ENCODE measurements around the gene USP34.

Gene USP34

GRCh38 chr2:61371027-61371426 is 99.9 kb downstream of the USP34 start:
- DNase-seq (ENCODE audit: low spot score) = no peak

DNA sequence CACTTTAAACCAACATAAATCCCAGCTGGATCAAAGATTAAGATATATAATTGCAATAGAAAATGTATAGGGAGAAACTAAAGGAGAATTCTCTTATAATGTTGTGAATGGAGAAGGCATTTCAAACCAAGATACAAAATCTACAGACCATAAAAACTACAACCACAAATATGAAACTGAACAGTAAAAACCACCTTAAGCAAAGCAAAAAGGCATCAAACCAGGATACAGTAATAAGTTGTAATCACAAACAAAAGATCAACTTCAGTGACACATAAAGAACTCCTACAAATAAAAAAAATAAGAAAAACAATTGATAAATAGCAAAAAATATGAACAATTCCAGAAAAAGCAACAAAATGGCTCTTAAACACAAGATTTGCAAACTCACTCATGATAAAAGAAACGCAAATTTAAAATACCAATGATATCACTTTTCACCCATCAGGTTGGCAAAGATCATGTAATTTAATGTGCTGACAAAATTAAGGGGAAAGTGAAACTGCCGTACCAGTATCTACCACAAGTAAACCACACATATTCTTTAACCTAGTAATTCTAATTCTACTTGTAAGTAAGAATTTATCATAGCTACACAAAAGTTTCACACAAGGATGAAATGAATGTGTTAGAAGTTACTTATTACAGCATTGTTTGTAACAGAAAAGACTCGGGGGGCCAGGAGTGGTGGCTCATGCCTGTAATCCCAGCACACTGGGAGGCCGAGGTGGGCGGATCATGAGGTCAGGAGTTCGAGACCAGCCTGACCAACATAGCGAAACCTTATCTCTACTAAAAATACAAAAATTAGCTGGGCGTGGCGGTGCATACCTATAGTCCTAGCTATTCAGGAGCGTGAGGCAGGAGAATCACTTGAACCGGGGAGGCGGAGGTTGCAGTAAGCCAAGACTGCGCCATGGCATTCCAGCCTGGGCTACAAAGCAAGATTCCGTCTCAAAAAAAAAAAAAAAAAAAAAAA is 101.9 kb downstream of the USP34 start:
- DNase-seq (ENCODE audit: low spot score) = no peak

DNA sequence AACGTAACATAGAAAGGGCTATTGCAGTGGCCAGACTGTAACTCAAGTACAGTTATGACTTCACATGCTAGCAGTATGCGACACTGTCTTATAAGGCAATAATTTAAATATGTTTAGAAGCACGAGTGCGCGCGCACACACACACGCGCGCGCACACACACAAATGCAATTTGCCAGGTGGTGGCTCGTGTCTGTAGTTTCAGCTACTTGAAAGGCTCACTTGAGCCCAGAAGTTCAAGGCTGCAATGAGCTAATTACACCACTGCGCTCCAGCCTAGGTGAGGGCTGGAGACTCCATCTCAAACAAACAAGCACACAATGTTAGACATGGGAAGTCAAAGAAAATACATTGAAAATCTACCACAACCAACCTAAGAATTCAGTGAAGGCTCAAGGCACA is 103.7 kb downstream of the USP34 start:
- no peak for DNase-seq (ENCODE audit: low spot score)

DNA sequence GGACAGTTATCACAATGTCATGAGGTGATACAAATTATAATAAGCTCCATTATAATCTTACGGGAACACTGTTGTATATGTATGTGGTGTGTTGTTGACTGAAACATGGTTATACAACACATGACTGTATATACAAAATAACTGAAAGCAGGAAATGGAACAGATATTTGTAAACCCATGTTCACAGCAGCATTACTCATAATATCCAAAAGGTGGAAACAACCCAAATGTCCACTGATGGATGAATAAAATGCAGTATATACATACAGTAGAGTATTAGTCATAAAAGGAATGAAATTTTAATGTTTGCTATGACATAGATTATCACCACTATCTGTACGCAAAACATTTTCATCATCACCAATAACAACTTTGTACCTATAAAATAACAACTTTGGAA is 107.3 kb downstream of the USP34 start:
- DNase-seq (ENCODE audit: low spot score) = no peak

GRCh38 chr2:61362873-61363272 is 108.0 kb downstream of the USP34 start:
- no peak for DNase-seq (ENCODE audit: low spot score)

DNA sequence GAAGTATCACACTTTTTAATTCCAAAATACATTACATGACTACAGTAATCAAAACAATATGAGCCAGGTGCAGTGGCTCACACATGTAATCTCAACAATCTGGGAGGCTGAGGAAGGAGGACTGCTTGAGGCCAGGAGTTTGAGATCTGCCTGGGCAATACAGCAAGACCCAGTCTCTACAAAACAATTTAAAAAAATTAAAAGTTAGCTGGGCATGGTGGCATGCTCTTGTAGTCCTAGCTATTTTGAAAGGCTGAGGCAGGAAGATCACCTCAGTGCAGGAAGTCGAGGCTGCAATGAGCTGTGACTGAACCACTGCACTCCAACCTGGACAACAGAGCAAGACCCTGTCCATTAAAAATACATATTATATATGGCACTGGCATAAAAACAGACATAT is 109.8 kb downstream of the USP34 start:
- DNase-seq (ENCODE audit: low spot score) = no peak

- no peak for DNase-seq (ENCODE audit: low spot score)
Observed at GRCh38 chr2:61359058-61359457, 111.8 kb downstream of the USP34 start.

DNA sequence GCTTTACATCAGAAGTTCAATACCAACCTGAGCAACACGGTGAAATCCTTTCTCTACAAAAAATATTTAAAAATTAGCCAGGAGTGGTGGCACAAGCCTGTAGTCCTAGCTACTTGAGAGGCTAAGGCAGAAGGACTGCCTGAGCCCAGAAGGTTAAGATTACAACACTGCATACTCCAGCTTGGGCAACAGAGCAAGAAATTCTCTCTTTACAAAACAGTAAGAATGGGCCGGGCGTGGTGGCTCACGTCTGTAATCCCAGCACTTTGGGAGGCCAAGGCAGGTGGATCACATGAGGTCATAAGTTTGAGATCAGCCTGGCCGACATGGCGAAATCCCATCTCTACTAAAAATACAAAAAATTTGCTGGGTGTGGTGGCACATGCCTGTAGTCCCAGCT is 113.2 kb downstream of the USP34 start:
- no peak for DNase-seq (ENCODE audit: low spot score)

DNA sequence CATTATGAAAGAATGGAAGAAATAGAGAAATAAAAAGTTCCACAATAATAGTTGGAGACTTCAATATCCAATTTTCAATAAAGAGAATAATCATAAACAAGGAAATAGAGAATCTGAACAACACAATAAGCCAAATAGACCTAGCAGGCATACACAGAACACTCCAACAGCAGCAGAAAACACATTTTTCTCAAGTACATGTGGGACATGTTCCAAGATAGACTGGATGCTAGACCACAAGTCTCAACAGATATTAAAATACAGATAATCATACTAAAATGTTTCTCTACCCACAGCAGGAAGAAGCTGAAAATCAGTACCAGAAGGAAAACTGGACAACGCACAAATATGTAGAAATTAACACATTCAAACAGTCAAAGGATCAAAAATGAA is 113.9 kb downstream of the USP34 start:
- DNase-seq (ENCODE audit: low spot score) = peak; percentile 31

- DNase-seq (ENCODE audit: low spot score) = peak; percentile 14
Observed at GRCh38 chr2:61356261-61356957, 114.5 kb downstream of the USP34 start.

GRCh38 chr2:61354543-61355197 is 116.2 kb downstream of the USP34 start:
- DNase-seq (ENCODE audit: low spot score) = no peak

GRCh38 chr2:61353909-61354308 is 117.0 kb downstream of the USP34 start:
- no peak for DNase-seq (ENCODE audit: low spot score)

DNA sequence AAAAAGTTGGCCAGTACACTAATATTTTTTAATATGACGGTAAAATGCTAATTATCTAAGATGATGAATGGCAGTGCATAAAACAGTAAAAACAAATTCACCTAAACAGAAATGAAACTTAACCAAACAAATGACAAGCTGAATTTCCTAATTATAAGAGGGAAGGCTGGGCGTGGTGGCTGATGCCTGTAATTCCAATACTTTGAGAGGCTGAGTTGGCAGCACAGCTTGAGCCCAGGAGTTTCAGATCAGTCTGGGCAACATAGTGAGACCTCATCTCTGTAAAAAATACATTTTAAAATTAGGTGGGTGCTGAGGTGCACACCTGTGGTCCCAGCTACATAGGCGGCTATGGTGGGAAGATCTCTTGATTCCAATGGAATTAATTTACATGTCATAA is 120.1 kb downstream of the USP34 start:
- no peak for DNase-seq (ENCODE audit: low spot score)

DNA sequence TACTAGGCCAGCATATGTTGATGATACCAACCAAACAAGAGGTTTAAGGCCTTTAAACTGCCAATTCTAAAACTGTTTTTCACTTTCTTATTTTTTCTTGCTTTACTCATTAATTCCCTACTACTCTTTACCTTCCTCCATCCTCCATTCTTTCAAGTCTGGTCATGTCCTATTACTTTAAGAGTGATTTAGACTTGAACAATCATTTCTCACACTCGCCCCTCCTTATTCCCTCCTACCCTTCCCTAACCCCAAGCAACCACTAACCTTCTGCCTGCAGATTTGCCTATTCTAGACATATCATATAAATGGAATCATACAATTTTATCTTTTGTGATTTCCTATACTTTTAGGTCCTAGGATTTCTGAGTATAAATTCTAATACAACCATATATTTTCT is 127.7 kb downstream of the USP34 start:
- DNase-seq (ENCODE audit: low spot score) = no peak

DNA sequence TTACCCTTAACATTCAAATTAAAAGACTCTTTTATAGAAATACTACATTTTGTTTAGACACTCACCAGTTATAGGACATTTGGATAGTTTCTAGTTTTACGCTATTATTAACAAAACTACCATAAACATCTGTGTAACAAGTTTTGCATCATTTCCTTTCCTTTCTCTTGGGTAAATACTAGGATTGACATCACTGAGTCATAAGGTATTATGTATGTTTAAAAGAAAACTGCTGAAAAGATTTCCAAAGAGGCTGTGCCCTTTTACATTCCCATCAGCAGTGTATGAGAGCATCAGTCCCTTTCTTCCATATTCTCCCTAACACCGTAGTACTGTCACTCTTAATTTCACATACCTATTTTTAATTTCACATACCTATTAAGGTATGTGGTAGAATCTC is 130.6 kb downstream of the USP34 start:
- DNase-seq (ENCODE audit: low spot score) = no peak

GRCh38 chr2:61338447-61338846 is 132.4 kb downstream of the USP34 start:
- no peak for DNase-seq (ENCODE audit: low spot score)

DNA sequence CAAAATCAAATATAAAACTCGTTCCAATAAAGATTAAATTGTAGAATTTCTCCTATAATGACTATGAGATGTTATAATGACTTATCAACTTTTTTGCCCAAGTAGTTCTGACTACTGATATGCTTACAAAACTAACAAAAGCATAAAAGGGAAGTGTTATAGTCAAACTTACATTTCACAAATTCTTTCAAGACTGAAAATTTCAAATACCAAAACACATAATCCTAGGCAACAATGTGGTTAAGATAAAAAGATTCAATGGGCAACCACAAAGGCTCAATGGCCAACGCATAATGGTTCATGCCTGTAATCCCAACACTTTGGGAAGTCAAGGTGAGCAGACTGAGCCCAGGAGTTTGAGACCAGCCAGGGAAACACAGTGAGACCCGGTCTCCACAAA is 135.7 kb downstream of the USP34 start:
- no peak for DNase-seq (ENCODE audit: low spot score)

DNA sequence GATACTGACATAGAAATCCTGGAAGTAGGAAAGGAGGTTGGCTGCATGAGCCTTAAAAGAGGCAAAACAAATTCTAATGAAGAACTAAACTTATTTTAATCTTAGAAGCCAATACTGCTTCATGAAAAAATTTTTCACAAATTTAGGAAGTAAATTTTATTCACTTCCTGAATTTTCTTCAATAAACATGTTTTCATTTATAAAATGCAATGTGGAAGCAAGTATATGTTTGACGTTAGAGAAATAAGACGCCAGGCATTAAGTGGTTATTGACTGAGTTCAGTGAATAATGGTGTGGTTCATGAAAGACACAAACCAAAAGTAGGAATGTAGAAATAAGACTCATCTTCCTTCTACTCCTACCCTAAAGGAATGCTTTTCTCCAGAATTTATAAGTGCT is 136.4 kb downstream of the USP34 start:
- no peak for DNase-seq (ENCODE audit: low spot score)

- DNase-seq (ENCODE audit: low spot score) = no peak
Observed at GRCh38 chr2:61328707-61329251, 142.1 kb downstream of the USP34 start.

GRCh38 chr2:61327173-61327572 is 143.7 kb downstream of the USP34 start:
- no peak for DNase-seq (ENCODE audit: low spot score)

DNA sequence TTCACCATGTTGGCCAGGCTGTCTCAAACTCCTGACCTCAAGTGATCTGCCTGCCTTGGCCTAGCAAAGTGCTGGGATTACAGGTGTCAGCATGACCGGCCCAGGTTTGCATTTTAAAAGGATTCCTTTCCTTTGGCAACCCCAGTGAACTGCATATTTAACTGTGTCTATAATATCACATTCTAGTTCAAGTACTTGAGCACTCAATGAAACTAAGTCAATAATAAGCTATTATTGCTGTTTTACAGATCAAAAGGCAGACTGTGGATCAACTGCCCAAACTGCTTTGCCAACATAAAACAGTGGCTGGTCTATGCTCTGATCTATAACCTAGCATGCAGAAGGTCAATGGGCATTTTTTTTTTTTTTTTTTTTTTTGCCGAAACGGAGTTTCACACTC is 144.5 kb downstream of the USP34 start:
- DNase-seq (ENCODE audit: low spot score) = no peak

GRCh38 chr2:61320181-61320580 is 150.7 kb downstream of the USP34 start:
- DNase-seq (ENCODE audit: low spot score) = no peak

GRCh38 chr2:61318553-61318952 is 152.3 kb downstream of the USP34 start:
- no peak for DNase-seq (ENCODE audit: low spot score)

Measured in AG20443 (cell line).